Right atrium auricular region (tissue), 2 donors: ENCODE measurements around the gene KRTCAP2. TPM values are rescaled to one million over a fixed set of nuclear protein-coding genes. Genes with fewer than 3 reads are reported as not detected.

Experiments used
- DNase-seq: peaks from one replicate; pipeline ENCODE4 v3.0.0-alpha.2; 2019; ENCODE audit warnings: low spot score
- H3K27ac ChIP-seq, 2 donors: fragments of 200-600 bp; sonication (generic); 1 replicate in 1 of 2; 2 replicates in 1 of 2; pipeline ENCODE4 v1.5.1; 2016 to 2019
- H3K27me3 ChIP-seq, 2 donors: fragments of 200-600 bp; sonication (generic); one replicate each; pipeline versions ENCODE4 v1.5.1 to v1.6.0; 2017 to 2019
- H3K36me3 ChIP-seq: fragments of 200-600 bp; sonication (generic); one replicate; pipeline ENCODE4 v1.5.1; 2016
- H3K4me1 ChIP-seq, 2 donors: fragments of 200-600 bp; sonication (generic); one replicate each; pipeline versions ENCODE4 v1.5.1 to v1.6.0; 2017 to 2019
- H3K4me3 ChIP-seq, 2 donors: fragments of 200-600 bp; sonication (generic); 1 replicate in 1 of 2; 2 replicates in 1 of 2; pipeline ENCODE4 v1.5.1; 2017 to 2019; ENCODE audit warnings: mild to moderate bottlenecking in 1 of 2, moderate library complexity in 1 of 2
- H3K9me3 ChIP-seq, 2 donors: fragments of 200-600 bp; sonication (generic); one replicate each; pipeline ENCODE4 v1.5.1; 2019
- CTCF ChIP-seq, 2 donors: fragments of 200-600 bp; sonication (generic); IDR thresholded peaks; one replicate each; pipeline ENCODE4 v1.5.1; 2019; ENCODE audit warnings: antibody characterized with exemption in 2 of 2
- total RNA-seq, 2 donors: library from RNA; depleted of rRNA; stranded (reverse); fragments of >200 nt; gene quantifications; one replicate each; pipeline ENCODE4 v1.1.0, GENCODE V29; 2016

Gene KRTCAP2
- total RNA-seq, 2 donors from 2014 or later, result 124 to 147 TPM

GRCh38 chr1:155206891-155207805 is 34.0 kb upstream of the KRTCAP2 start:
- peaks cover 10% of the 10 kb centered on the region for H3K36me3 ChIP-seq
- no peaks in the 10 kb centered on the region for H3K27me3 ChIP-seq
- no peaks in the 10 kb centered on the region for H3K9me3 ChIP-seq
- peak overlapping the region; percentile 99 to 100 for H3K27ac ChIP-seq
- DNase-seq, result peak; percentile 93
- TF ChIP-seq CTCF (IDR thresholded peaks at IDR 0.05), result peak; percentile 80 to 86
- H3K4me1 ChIP-seq, result peaks cover 0 to 36% of the 10 kb centered on the region in 2 donors
- H3K4me3 ChIP-seq, result peak overlapping the region; percentile 79

- Histone ChIP-seq H3K27me3 (no peaks in the 10 kb centered on the region), H3K9me3 (no peaks in the 10 kb centered on the region), H3K27ac (peak overlapping the region in 1 of 2 donors; percentile 100), H3K36me3 (peaks cover 1% of the 10 kb centered on the region), H3K4me1 (peaks cover 0 to 36% of the 10 kb centered on the region in 2 donors), H3K4me3 (no peak overlapping the region)
- no peak for TF ChIP-seq CTCF (IDR thresholded peaks at IDR 0.05)
- no peak for DNase-seq
Observed at GRCh38 chr1:155205969-155206593, 33.0 kb upstream of the KRTCAP2 start.

GRCh38 chr1:155205035-155205434 is 31.9 kb upstream of the KRTCAP2 start:
- Histone ChIP-seq H3K4me3 (no peak overlapping the region), H3K4me1 (peaks cover 0 to 30% of the 10 kb centered on the region in 2 donors), H3K27ac (no peak overlapping the region), H3K9me3 (no peaks in the 10 kb centered on the region), H3K27me3 (no peaks in the 10 kb centered on the region), H3K36me3 (no peaks in the 10 kb centered on the region)
- TF ChIP-seq CTCF (IDR thresholded peaks at IDR 0.05), result no peak
- DNase-seq, result no peak

GRCh38 chr1:155202731-155203515 is 29.8 kb upstream of the KRTCAP2 start:
- TF ChIP-seq CTCF (IDR thresholded peaks at IDR 0.05), result no peak
- DNase-seq, result no peak

GRCh38 chr1:155202198-155202597 is 29.1 kb upstream of the KRTCAP2 start:
- H3K4me1 ChIP-seq, result peaks cover 0 to 11% of the 10 kb centered on the region in 2 donors
- no peaks in the 10 kb centered on the region for H3K9me3 ChIP-seq
- H3K36me3 ChIP-seq, result peaks cover 7% of the 10 kb centered on the region
- H3K4me3 ChIP-seq, result no peak overlapping the region
- no peak overlapping the region for H3K27ac ChIP-seq
- no peak for DNase-seq
- TF ChIP-seq CTCF (IDR thresholded peaks at IDR 0.05), result no peak
- no peaks in the 10 kb centered on the region for H3K27me3 ChIP-seq

More at GRCh38 chr1:155202731-155203515, 29.8 kb upstream of the KRTCAP2 start:
- Histone ChIP-seq H3K4me1 (peaks cover 0 to 18% of the 10 kb centered on the region in 2 donors), H3K27ac (no peak overlapping the region), H3K4me3 (no peak overlapping the region), H3K9me3 (no peaks in the 10 kb centered on the region), H3K36me3 (peaks cover 3% of the 10 kb centered on the region), H3K27me3 (no peaks in the 10 kb centered on the region)
